GM21381 (cell line): Measurements from ENCODE around the gene OSBPL6.
"Not testable (repeated sequence)": the region's sequence is repeated elsewhere in the genome, so short reads cannot be mapped to it uniquely, and the experiment has no call there.

Source experiments
- ATAC-seq: cut with Tn5 transposase; IDR thresholded peaks from one replicate; pipeline ENCODE4 v1.9.1; 2021; ENCODE audit warnings: mild to moderate bottlenecking, moderate library complexity; ENCODE audit not compliant: unreplicated experiment

The OSBPL6 gene

DNA sequence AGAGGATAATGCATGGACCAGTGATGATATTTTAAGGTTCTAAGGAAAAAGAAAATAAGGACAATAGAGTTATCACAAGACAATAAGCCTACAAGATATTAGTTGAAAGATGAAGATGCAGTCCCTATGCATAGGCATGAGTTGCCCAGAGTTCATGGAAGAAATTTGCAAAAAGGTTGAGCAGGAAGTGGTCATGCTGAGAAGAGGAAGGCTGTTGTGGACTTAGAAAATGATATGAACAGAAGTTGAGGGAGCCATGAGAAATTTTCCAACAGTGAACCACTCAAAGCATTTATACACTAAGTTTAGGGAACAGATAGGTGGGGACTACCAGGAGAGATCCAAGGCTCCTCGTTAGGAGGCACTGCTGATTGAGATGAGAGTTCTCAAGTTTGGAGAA, 3.5 kb downstream of the OSBPL6 start:
- ATAC-seq, result no peak

DNA sequence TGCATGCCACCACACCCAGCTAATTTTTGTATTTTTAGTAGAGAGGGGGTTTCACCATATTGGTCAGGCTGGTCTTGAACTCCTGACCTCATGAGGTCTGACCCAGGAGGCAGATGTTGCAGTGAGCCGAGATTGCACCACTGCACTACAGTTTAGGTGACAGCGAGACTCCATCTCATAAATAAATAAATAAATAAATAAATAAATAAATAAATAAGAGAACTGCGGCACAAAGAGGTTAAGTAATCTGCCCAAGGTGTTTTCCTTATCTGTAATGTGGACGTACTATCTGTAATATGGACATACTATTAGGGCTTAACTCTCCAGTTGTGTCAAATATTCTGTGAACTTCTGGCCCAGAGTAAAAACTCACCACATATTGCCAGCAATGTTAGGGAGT, 4.1 kb downstream of the OSBPL6 start:
- not testable (repeated sequence) for ATAC-seq

DNA sequence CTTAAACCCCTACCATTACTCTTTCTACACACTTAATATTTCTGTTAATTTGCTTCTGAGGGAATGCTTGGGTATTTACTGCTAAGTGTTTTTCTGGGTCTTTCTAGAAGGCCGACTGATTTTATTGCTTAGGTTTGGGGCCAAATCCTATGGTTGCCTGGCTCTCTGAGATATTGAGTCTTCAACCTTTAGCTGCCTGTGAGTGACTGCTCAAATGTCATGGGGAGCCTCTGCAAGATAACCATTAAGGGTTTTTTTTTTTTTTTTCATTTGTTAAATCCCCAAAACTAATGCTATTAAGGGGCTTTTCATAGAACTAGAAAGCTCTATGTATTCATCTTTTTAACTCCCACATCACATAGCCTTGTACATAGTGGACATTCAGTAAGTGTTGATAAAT, 5.0 kb downstream of the OSBPL6 start:
- no peak for ATAC-seq

DNA sequence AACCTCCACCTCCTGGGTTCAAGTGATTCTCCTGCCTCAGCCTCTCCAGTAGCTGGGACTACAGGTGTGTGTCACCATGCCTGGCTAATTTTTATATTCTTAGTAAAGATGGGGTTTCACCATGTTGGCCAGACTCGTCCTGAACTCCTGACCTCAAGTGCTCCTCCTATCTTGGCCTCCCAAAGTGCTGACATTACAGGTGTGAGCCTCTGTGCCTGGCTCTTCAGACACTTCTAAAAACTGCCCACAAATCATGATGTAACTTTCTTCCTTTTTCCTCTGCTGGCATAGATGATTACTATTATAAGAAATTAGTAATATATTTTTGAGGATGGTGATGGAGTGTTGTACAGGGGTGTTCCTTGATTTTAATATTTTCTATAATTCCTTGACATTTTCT, 6.0 kb downstream of the OSBPL6 start:
- no peak for ATAC-seq

DNA sequence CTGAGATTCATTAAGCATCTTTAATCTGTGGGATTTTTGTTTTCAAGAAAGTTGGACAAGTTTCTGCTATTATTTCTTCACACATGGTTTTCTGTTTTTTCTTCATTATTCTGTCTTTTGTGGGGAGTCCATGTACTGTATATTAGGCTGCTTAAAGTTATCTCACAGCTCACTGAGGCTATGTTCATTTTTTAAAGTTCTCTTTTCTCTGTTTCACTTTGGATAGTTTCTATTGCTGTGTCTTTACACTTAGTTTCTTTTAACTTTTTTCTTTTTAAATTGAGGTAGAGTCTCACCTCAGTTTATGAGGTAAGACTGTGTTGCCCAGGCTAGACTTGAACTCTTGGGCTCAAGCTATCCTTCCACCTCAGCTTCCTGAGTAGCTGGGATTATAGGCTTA, 8.6 kb downstream of the OSBPL6 start:
- no peak for ATAC-seq

DNA sequence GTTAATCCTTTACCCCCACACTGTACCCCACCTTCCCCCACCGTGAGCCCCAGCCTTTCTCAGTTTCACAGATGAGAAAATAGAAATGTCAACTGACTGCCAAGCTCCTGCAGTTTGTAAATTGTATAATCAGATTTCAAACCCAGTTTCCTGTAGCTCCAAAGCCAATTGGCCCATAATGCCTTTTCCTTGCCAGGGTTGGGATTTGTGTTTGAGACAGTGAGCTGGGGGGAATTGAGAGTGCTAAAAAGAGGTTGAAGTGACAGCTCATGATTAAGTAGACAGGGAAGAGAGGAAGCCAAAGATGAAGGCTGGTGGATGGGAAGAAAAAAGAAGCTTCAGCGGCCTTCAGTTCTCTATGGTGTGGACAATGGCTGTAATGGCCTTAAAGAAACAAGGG, 10.7 kb downstream of the OSBPL6 start:
- no peak for ATAC-seq

DNA sequence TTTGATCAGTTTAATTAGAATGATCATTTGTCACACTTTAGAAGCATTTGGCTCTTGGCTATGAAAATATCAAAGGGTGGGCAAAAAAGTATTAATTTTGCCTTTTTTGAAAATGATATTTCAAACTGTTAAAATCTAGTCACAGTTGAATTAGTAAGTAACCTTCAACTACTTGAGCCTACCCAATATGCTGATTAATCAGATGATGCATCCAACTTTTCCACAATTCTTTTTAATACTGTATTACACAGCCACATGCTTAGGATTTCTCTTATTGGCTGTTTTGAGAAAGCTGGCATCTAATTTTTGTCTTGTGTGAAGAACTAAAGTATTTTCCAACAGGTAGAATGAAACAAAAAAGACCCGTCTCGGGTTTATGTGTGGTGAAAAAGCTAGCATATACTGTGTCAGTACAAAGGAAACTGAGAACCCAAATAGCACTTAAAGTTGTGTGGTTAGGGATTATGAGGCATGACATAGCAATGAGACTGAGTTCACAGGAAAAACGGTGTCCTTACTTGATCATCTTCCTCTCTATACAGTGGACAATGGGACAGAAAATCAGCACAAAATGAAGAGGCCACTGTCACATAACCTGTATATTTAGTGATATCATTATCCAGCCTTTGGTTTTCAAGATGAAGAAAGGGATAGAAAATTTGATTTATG, 11.7 kb downstream of the OSBPL6 start:
- no peak for ATAC-seq

DNA sequence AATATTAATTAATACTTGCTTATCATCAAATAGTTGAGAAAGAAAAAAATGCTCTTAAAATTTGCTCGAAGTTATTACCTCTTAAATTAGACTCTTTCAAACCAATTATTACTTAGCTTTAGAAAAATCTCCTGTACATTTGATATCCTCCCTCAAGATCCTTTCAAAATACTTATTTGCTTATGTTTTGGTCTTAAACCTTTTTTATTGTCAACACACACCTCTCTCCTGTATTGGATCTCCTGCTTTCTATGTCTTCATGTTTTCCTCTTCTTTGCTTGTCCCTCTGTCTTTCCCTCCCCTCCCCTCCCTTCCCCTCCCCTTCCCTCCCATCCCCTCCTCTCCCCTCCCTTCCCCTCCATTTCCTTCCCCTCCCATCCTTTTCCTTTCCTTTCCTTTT, 14.0 kb downstream of the OSBPL6 start:
- ATAC-seq, result no peak

DNA sequence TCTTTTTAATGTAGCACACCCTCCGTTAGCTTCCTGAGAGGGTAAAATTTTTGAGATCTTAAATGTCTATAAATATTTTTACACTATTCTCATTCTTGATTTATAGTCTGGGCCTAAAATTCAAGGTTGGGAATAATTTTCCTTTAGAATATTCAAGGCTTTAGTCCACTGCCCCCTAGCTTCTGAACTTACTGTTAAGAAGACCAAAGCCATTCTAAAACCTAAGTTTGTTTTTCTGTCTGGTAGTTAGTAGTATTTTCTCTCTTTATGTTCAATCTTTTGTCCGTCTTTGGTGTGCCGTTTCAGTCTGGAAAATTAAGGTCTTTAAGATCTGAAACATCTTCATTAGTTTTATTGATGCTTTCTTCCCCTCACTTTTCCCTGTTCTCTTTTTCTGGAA, 14.5 kb downstream of the OSBPL6 start:
- ATAC-seq, result no peak

DNA sequence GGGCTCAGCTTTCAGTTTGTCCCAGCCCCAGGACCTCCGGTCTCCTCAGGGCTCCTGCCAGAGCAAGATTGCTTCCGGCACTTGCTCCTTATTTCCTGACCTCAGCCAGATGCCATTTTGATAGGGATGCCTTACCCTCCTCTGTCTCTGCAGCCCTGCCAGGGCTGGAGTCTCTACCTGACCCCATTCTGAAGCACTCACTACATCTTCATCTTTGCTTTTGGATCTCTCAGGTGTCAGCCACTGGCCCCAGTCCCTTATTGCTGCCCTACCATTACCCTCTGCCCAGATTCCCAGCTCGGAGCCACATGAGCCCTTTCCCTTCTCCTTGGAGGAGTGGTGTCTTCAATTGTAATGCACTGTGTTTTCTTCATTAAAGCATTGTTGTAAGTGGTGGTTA, 17.1 kb downstream of the OSBPL6 start:
- ATAC-seq, result no peak

DNA sequence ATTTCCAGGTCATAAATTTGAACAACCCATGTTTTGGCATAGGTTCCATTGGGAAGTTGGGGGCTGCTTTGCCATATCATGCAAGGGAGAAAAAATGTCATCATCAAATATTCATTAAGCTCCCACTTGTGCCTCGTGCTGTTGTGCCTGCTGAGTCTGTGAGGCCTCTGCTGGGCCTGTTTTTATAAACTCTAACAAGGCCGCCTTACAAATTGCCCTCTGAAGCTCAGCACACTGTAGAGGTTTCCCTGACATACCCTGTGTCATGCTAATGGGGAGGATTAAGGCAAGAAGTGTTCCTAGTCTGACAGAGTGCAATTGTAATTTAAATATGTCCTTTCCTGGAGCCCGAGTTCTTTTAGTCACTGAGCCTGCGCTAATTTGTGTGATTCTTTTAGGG, 17.6 kb downstream of the OSBPL6 start:
- ATAC-seq, result no peak

DNA sequence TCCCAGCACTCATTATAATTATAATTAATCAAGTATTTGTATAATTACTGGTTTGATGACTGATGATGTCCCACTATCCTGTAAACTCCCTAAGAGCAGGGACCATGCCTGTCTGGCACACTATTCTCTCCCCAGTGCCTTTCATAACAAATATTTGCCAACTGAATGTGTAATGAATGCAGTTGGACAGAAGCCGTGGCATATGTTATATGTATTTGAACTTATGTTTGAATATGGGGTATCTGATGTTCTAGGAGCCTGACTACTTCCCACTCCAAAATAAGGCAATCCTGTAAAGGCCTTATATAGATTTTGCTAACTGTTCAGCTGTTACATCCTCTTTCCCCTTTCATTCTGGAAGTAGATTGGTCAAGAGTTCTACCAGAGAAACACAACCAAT, 19.7 kb downstream of the OSBPL6 start:
- no peak for ATAC-seq

DNA sequence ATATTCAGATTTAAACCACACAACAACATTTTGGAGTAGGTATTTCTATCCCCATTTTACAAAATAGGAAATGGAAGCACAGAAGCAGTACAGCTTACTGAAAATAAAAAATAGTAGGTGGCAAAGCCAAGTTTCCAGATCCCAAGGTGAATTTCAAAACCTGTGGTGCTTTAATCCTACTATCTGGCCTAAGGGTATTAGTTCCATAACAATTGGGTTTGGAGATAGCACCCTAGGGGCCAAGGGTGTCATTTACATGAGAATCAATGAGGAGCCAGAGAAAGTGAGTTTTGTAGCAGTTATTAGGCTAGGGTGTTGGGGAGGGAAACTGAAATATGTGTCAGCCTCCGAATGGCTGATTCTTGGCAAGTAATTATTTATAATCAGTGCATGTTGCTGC, 24.9 kb downstream of the OSBPL6 start:
- ATAC-seq, result no peak

DNA sequence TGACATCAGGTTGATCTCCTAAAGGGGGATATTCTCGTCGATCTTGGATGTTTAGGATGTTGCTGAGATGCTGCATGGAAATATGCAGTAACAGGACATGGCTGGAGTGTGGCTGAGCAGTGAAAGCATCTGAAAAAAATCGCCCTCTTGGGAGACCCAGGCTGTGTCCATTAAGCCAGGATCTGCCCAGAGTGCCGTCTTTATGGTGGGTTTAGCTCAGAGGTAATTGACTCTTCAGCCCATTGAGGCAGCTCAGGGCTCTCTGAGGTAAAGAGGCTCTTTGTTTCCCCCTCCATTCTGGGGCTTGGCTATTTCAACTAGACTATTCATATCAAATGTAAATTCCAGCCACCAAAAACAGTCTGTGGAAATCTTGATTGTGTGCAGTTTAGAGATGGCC, 26.5 kb downstream of the OSBPL6 start:
- ATAC-seq, result no peak

DNA sequence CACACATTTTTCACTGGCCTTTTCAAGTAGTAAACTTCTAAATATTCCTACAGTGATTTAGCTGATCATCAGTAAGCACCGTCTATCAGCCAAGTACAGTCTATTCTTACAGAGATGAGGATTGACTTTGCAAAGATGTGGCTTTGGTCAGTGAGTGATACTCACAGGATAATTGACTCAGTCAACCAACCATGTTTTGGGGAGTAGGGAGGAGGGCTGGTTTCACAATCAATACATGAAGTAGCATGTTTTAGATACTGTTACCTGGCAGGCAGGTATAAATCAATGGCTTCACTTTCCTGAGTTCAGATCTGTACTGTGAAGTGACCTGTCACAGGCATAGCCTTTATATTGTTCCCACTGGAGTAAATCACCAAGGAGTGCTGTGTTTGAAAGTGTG, 27.2 kb downstream of the OSBPL6 start:
- ATAC-seq, result no peak

DNA sequence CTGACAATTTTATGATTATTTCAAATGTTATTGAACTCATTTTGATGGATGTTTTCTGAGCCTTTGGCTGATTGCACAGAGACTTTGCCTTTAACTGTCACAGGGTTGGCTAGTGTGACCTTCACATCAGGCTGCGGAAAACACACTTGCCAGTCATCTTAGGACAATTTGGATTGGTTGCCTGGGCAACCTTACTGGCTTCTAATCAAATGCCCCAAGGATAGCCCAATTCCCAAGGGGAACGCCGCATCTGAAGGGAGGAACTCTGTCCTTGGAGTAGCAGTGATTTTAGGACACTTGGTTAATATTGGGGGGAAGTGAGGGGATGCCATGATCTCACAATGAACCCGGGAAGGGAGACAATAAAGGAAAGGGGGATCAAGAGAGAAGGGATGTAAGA, 29.5 kb downstream of the OSBPL6 start:
- no peak for ATAC-seq

DNA sequence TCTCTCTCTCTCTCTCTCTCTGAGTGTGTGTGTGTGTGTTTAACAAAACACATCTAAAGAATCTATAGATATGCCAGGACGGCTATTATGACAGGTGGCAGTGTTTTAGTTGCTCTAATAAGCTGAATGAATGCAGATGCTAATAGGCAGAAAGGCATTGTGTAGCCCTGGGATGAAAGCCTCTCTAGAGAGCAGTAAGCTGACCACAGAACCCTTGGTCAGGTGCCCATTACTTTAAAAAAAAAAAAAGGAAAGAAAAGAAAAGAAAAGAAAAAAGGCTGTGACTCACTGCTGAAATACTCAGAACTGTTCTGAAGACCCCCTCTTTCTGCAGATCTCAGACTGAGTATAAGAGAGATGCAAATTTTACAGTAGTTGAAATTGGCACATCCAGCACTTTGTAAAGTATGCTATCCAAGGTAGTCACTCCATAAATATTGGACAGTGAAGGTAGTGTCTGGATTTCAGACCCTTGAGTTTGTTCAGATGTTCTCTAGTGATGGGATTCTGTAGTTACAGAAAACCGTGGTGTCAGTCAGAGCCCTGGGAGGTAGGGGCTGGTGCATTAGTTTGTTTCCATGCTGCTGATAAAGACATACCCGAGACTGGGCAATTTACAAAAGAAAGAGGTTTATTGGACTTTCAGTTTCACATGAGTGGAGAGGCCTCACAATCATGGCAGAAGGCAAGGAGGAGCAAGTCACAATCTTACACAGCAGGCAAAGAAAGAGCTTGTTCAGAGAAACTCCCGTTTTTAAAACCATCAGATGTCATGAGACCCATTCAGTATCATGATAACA, 30.9 kb downstream of the OSBPL6 start:
- no peak for ATAC-seq

DNA sequence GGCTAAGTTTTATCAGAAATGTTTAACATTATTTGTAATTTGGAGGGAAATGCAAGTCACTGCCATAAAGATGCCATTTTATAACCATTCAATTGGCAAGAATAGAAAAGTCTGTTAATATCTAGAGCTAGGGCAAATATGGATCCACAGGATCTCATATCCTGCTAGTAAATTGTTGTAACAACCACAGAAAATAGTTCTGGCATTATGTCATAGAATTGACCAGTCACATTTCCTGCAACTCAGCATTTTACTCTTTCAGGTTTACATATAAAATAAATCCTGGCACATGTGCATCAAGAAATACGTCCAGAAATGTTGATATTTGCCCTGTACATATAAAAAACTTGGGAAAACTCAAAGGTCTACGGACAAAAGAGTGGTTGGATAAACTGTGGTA, 32.9 kb downstream of the OSBPL6 start:
- no peak for ATAC-seq

DNA sequence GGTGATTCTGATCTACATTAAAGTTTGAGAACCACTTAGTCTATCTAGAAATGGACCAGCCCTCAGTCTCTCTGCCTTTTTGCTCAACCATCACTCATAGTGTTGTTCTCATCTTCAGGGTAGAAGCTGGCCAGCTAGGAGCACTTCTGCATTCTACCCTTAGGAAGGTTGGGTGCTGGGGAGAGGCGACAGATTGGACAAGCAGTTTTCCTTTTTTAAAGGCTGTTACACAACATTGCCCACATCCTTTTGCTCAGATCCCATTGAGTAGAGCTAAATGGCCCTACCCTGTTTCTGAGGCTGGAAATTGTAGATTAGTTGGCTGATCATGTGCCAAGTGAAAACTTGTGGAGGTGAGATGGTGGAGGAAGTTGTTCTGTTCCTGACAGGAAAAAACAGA, 35.6 kb downstream of the OSBPL6 start:
- no peak for ATAC-seq

DNA sequence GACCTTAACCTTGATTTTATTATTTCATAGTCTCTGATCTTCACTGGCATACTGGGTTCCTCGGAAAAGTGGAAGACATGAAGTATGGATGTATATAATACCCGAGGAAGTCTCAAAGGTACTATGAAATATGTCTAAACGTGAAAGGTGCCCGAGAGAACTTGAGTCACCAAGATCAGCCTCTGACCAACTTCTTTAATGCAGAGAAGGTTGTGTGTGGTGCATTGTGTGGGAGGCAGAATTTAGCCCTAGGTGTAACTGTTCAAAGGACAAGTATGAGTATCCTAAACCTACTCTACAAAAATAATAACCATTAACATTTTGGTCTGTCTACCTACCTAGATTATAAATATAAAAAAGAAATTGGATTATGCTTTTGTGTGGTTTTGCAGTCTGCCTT, 36.1 kb downstream of the OSBPL6 start:
- ATAC-seq, result no peak

DNA sequence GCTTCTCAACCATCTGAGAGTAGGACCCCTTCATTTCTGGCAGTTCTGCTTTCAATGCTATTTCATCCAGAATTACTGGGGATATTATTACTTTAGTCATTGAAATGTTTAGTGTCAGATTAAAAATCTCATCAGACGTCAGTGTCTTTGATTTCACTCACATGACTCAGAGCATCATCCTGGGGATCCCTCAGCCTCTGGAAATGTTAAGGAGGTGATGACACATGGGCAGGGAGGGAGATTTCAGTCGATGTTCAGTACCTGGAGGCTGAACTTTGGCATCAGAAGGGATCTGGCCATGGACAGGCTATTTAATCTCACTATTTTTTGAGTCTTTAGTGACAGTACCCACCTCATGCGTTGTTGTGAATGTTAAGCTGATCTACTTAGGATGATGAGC, 39.1 kb downstream of the OSBPL6 start:
- ATAC-seq, result no peak

DNA sequence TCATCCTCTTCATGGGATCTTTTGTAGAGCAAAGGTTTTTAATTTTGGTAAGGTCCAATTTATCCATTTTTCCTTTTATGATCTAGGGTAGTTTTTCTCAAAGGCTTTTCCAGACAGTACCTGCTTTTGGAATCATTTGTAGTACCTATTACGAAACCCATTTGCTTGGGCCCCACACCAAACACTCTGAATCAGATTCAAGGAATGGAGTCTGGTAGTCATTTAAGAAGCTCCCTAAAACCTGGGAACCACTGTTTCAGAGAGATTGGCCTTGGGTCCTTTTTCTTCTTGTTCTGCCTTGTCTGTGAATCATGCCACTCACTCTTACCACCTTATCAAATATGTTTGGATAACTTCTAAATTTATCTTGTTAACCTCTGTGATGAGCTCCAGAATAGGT, 40.3 kb downstream of the OSBPL6 start:
- no peak for ATAC-seq
